Activated T-helper 2 cell treated with anti-CD3 and anti-CD28 coated beads, Interferon-gamma antibody, Interleukin-2, Interleukin-4, amounts not matched to agents 10 μg/mL and 5 μg/mL and 100 μg/mL, durations not matched to agents 14 hours and 24 hours and 36 hours (primary cell): ENCODE data around the gene NEDD8. TPM values are rescaled to one million over a fixed set of nuclear protein-coding genes. Genes with fewer than 3 reads are reported as not detected.

ENCODE experiments used
- DNase-seq: peaks from one replicate; pipeline ENCODE4 v3.0.0; 2021; ENCODE audit warnings: low spot score
- H3K27ac Mint-ChIP-seq: one replicate; pipeline ENCODE4 v1.8.0; 2021; ENCODE audit warnings: mixed read lengths
- H3K27me3 Mint-ChIP-seq: one replicate; pipeline ENCODE4 v1.8.0; 2021; ENCODE audit warnings: low read depth, mixed read lengths
- H3K36me3 Mint-ChIP-seq: one replicate; pipeline ENCODE4 v1.8.0; 2021; ENCODE audit warnings: low read depth, mixed read lengths
- H3K4me1 Mint-ChIP-seq: one replicate; pipeline ENCODE4 v1.8.0; 2021; ENCODE audit warnings: low read depth, mixed read lengths
- H3K4me3 Mint-ChIP-seq: one replicate; pipeline ENCODE4 v1.8.0; 2021; ENCODE audit warnings: low read depth, mild to moderate bottlenecking, moderate library complexity, mixed read lengths
- H3K9me3 Mint-ChIP-seq: one replicate; pipeline ENCODE4 v1.8.0; 2021; ENCODE audit warnings: mixed read lengths
- intact Hi-C: fragments of 100-400 bp; cut with micrococcal nuclease; formaldehyde crosslinking; loops from one replicate; pipeline ENCODE4 v1.15.1; 2023
- total RNA-seq: library from RNA; stranded (reverse); gene quantifications from 2 replicates; pipeline ENCODE4 v1.2.3, GENCODE V29; 2022

NEDD8 gene
- total RNA-seq, 1 donor from 2014 or later: 194 TPM

DNA sequence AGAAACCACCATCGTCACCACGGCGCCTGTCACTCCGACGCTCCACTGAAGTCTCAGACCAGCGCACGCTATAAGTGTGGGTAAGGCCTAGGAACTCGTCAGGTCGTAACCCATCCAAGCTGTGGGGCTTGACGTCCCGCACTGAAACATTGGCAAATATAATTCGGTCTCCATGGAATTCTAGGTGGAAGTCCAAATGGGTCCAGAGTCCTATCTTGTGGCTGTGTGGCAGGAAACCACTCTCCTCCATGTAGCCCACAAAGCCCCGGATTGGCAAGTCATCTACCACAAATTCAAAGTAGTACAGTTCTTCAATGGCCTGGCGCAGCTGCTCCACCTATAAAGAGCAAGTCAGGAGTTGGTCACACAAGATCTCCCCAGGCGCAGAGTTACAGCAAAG lies 39.2 kb downstream of the NEDD8 start:
- peaks cover 38% of the 10 kb centered on the region for H3K4me1 Mint-ChIP-seq
- no peaks in the 10 kb centered on the region for H3K9me3 Mint-ChIP-seq
- peak overlapping the region; percentile 17 for H3K27ac Mint-ChIP-seq
- no peak for DNase-seq
- H3K36me3 Mint-ChIP-seq: peaks cover 41% of the 10 kb centered on the region
- intact Hi-C loops: no loop called here
- H3K4me3 Mint-ChIP-seq: peak overlapping the region; percentile 13
- H3K27me3 Mint-ChIP-seq: no peaks in the 10 kb centered on the region

DNA sequence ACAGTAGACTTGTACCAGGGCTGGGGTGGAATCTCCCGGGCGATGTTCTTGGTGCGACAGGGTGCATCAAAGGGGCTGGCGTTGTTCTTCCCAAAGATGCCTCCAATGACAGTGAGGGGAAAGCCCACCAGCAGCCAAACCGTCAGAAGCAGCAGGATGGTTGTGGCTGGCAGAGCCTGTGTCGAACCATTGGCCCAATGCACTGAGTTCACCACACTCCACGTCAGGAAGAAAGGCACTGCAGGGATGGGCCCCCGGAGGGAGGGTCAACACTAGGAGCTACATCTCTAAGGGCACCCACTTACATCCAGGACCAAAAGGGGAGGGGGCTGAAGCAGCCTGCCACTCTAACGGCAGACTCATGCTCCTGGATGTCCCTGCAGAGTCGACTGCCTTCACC lies 41.8 kb downstream of the NEDD8 start:
- Mint-ChIP-seq H3K4me3 (no peak overlapping the region), H3K9me3 (no peaks in the 10 kb centered on the region), H3K27me3 (no peaks in the 10 kb centered on the region), H3K27ac (no peak overlapping the region), H3K36me3 (peaks cover 52% of the 10 kb centered on the region), H3K4me1 (peaks cover 35% of the 10 kb centered on the region)
- no peak for DNase-seq
- intact Hi-C loops: no loop called here

DNA sequence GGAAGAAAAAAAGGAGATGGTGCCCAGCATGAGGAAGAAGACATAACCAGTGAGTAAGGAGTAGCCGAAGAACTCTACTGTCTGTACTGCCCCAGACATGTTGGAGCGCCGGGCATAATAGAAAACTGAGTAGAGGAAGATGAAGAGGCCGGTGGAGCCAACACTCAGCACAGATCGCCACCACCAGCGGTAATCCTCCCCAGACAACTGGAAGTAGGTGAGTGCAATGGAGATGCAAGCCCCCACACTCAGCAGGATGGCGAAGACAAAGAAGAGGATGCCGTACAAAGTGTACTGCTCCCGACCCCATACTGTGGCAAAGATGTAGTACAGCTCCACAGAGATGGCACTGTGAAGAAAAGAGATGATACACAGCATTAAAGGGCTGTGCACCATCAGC lies 42.7 kb downstream of the NEDD8 start:
- peaks cover 29% of the 10 kb centered on the region for H3K4me1 Mint-ChIP-seq
- H3K36me3 Mint-ChIP-seq: peaks cover 58% of the 10 kb centered on the region

DNA sequence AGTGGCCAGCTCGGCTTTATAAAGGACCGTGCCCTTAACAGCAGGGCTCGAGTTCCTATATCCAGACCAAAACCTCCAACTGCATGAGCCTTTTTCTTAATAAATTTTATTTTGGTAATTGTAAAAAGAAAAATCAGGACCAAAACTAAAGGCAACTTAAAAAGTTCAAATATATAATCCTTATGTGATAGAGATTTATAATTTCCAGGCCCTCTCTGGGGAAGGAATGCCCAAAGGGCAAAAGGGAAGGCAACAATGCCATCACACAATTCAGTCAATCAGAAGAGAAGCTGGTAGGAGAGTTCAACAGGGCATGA lies 43.1 kb downstream of the NEDD8 start:
- Mint-ChIP-seq H3K9me3 (no peaks in the 10 kb centered on the region), H3K4me3 (peak overlapping the region; percentile 88), H3K27ac (peak overlapping the region; percentile 81), H3K27me3 (no peaks in the 10 kb centered on the region), H3K4me1 (peaks cover 25% of the 10 kb centered on the region), H3K36me3 (peaks cover 61% of the 10 kb centered on the region)
- no peak for DNase-seq
- intact Hi-C loops: loop anchor here (2.0 kb wide), 2 partner anchors 42 to 74 kb away; partner anchors contain the start of genes DCAF11, NRL, PSME2 and RNF31

More for the DNA sequence above, 42.7 kb downstream of the NEDD8 start:
- no peak for DNase-seq
- intact Hi-C loops: loop anchor here (2.0 kb wide), 2 partner anchors 43 to 75 kb away; partner anchors contain the start of genes DCAF11, NRL, PSME2 and RNF31
- Mint-ChIP-seq H3K9me3 (no peaks in the 10 kb centered on the region), H3K27ac (no peak overlapping the region), H3K4me3 (no peak overlapping the region), H3K27me3 (no peaks in the 10 kb centered on the region)

DNA sequence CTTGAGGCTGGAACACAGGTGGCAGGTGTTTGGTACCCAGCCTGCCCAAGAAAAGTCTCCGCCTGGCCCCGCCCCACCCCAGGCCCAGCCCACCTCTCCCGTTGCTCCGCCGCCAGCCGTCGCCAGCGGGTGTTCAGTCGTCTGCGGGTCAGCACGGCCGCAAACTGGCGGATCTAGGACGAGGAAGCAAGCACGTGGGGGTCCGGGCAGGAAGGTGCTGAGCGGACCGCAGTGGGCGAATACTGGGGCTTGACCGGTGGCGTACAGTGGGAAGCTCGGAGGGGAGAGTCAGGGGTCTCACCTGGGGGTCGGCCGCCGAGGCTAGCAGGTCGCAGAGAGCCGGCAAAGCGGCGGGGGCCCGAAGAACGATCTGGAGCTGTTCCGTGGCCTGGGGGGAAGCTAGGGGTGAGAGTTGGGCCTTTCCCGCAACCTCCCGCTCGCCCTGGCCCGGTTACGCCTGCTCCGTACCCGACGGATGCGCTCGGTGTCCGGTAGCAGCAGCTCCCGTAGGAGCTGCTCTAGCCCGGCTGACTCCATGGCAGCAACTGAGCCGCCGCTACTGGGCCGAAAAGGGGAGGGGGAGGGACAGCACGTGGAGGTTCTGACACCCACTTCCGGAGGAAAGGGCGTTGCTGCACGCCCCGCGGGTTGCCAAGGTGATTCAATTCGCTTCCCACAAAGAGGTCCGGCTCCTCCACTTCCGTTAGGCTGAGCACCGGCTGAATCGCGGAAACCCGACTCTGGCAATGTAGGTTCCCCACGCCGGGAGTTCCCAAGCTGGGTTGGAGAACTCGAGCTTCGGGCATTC lies 43.7 kb downstream of the NEDD8 start, which contains the start of gene IPO4:
Gene IPO4, minus strand, starts transcription at position 566 of the 808 bp plus-strand sequence. Its CDS starts 29 bp downstream, at position 537.
- Mint-ChIP-seq H3K27ac (peak within 1 kb of the TSS; percentile 81), H3K36me3 (peaks cover 64% of the 10 kb centered on the region), H3K4me1 (peaks cover 23% of the 10 kb centered on the region), H3K27me3 (no peaks in the 10 kb centered on the region), H3K9me3 (no peaks in the 10 kb centered on the region), H3K4me3 (peak within 1 kb of the TSS; percentile 88)
- intact Hi-C loops: loop anchor here (1.0 to 2.0 kb wide), 3 partner anchors 27 to 74 kb away; partner anchors contain the start of genes DCAF11, IRF9, NRL and PSME2
- peak; percentile 93 for DNase-seq

DNA sequence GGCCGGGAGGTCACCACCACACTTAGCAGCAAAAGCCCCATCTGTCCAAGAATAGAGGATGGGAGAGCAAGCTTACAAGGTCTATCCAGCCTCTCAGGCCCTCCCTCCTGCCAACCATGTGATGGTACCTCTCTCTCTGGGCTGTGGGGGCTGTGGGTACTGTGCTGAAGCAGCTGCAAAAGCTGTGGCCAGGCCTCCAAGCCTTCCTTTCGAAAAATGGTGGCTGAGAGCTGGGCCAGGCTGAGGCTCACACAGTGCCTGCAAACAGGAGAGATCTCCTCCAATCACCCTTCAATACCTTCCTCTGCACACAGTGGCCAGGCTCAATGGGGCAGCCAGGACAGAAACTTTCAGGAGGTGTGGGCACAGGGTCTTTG lies 44.6 kb downstream of the NEDD8 start:
- peaks cover 66% of the 10 kb centered on the region for H3K36me3 Mint-ChIP-seq
- peak overlapping the region; percentile 88 for H3K4me3 Mint-ChIP-seq
- H3K27ac Mint-ChIP-seq: peak overlapping the region; percentile 81
- H3K27me3 Mint-ChIP-seq: no peaks in the 10 kb centered on the region
- H3K9me3 Mint-ChIP-seq: no peaks in the 10 kb centered on the region
- intact Hi-C loops: no loop called here
- no peak for DNase-seq
- peaks cover 17% of the 10 kb centered on the region for H3K4me1 Mint-ChIP-seq

DNA sequence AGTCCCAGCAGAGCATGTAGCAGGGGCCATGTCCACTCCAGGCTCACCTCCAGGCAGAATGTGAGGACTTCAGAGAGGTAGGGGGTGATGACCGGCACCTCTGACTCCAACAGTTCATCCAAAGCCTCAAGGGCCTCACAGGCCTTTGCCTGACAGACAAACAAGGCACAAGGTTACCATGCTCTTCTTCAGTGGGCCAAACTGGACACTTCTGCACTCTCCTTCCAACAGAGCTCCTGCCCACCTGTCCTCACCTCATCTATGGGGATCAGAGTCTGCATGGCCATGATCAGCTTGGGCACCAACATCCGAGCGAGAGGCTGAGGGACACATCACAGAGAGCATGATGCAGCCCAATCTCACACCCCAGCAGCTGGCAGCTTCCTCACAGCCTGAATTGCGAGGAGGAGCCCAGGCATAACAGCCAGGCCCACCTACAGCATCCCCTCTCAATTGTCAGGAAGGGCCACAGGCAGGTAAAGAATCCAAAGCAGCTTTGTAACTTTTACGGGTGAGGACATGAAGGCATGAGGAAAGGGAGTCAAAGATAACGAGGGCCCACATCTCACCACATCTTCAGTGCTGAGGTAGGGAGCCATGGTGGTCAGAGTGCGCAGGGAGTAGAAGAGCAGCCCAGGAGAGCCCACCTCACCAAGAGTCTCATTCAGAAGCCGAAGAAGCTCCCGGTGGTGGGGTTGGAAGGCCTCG lies 45.2 kb downstream of the NEDD8 start:
- Mint-ChIP-seq H3K4me1 (peaks cover 14% of the 10 kb centered on the region), H3K27me3 (no peaks in the 10 kb centered on the region), H3K9me3 (no peaks in the 10 kb centered on the region), H3K27ac (no peak overlapping the region), H3K4me3 (peak overlapping the region; percentile 88), H3K36me3 (peaks cover 66% of the 10 kb centered on the region)
- intact Hi-C loops: no loop called here
- no peak for DNase-seq

DNA sequence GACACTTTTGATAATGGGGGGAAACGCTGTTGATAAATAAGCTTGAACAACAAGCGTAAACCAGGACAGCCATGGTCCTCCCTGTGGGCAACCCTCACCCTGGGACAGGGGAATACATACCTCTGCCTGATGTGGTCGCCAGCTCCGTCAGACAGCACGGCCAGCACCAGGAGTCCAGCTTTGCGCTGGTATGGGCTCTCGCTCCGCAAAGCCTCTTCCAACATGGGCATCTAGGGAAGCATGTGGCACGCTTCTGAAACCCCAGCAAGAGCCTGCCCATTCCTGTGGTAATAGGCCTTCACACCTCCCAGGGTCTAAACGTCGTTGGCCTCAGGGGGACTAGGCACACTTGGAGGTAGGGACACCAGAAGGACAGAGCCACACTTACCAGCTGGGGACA lies 46.4 kb downstream of the NEDD8 start:
- Mint-ChIP-seq H3K27me3 (no peaks in the 10 kb centered on the region), H3K27ac (no peak overlapping the region), H3K4me1 (peaks cover 14% of the 10 kb centered on the region), H3K9me3 (no peaks in the 10 kb centered on the region), H3K36me3 (peaks cover 70% of the 10 kb centered on the region), H3K4me3 (no peak overlapping the region)
- intact Hi-C loops: no loop called here
- no peak for DNase-seq

DNA sequence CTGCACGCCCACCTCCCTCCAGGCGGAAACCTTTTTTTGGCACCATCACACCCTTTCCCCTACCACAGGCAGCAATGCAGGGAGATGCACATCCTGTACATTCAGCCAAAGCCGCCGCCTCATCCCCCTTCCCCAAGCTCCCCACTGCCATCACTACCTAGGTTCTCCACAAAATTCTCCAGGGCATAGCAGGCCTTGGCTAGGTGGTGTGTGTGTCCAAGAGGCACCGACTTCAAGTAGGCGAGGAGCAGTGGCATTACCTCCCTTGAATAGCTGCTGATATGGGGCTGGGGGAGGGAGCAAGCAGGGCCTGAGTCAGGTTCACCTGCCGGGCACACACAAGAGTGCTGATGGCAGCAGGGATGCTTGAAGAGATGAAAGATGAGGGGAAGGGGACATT lies 47.1 kb downstream of the NEDD8 start:
- Mint-ChIP-seq H3K27ac (no peak overlapping the region), H3K9me3 (no peaks in the 10 kb centered on the region), H3K4me1 (peaks cover 14% of the 10 kb centered on the region), H3K36me3 (peaks cover 71% of the 10 kb centered on the region), H3K27me3 (no peaks in the 10 kb centered on the region), H3K4me3 (no peak overlapping the region)
- intact Hi-C loops: no loop called here
- no peak for DNase-seq

DNA sequence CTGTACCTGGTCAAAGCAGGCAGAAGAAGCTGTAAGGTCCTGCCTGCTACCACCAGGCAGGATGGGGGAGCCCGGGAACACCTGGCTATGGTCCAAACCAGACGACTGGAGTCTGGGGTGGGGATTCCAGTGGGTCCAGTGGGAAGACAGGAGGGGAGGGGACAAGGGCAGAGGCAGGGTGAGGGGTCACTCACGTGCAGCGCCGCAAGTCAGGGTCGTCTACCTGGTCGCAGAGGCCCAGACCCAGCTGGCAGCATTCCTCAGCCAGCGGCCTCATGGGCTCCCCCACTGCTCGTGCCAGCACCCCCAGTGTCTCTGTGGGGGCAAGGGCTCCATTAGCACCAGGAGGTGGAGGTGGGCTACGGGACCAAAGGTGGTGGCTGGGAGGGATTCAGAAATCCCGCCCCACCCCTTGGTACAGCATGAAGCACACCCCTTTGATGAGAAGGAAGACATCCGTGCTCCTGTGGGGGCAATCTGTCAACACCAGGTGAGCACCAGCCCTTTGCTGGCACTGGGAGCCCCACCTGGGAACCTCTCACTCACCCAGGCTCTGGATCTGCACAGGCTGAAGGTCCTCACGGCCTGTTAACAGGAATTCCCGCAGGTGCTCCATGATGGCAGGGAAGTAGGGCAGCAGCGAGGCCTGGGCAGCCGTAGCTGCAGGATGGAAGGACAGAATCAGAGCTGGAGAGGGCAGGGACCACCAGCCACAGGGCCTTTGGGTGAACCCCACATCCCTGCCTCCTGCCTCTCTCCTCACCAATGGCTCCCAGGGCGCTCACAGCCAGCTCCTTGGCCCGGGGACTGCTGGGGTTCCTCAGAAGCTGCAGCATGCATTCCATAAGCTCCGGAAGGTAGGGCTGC lies 47.8 kb downstream of the NEDD8 start:
- DNase-seq: no peak
- Mint-ChIP-seq H3K4me1 (peaks cover 11% of the 10 kb centered on the region), H3K9me3 (no peaks in the 10 kb centered on the region), H3K27me3 (no peaks in the 10 kb centered on the region), H3K27ac (no peak overlapping the region), H3K36me3 (peaks cover 75% of the 10 kb centered on the region), H3K4me3 (no peak overlapping the region)
- intact Hi-C loops: no loop called here

DNA sequence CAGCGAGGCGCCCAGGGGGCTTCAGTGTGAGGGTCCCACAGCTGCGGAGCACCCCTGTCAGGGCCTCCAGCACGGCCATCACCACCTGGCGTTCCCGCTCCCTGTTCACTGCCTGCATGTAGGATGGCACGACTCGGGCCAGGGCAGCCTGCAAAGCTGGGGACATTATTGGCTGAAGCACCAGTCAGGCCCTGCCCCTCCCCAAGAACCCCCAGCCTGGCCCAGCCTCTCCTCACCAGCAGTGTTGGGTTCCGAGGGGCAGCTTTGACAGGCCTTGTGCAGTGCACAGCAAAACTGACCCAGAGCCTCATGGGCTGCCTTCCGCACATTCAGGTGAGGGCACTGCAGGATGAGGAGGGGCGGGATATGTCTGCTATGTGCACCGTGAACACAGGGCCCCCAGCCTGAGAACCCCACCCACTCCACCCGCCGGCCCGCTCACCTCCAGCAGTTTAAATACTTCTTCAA lies 49.1 kb downstream of the NEDD8 start:
- Mint-ChIP-seq H3K4me3 (no peak overlapping the region), H3K4me1 (peaks cover 6% of the 10 kb centered on the region), H3K36me3 (peaks cover 80% of the 10 kb centered on the region), H3K27ac (no peak overlapping the region), H3K9me3 (no peaks in the 10 kb centered on the region), H3K27me3 (no peaks in the 10 kb centered on the region)
- no peak for DNase-seq
- intact Hi-C loops: no loop called here

DNA sequence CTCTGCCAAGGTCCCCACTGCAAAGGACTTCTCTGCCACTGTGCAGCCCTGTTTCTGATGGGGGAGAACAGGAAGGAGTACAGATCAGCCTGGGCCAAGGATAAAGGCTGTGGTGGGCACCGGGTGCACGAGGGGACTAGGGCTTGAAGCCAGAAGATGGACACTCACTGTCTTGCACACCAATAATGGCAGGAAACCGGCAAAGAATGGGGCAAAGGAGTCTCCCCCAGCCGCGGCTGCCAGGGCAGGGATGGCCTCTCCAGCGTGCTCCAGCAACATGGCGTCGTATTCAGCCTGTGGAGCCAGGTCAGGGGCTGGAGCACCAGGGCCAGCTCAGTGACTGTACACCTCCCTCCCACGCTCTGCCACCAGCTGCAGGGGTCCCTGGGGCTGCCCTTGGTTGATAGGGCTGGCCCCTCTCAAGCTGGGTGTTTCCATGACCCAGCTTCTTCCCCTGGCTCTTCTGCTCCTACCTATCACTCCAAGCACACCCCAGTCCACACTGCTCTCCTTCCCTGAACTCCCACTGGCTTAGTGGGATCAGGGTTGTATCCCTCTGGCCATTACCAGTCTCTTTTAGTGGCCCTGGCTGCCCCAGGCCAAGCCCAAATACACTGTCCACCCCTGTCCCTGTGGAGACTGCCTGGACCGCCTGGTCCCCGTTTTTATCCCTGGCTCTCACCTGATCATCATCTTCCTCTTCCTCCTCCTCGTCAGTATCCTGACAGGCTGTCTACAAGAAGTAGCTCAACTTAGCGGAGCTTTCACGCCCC lies 49.9 kb downstream of the NEDD8 start:
- Mint-ChIP-seq H3K27ac (no peak overlapping the region), H3K36me3 (peaks cover 80% of the 10 kb centered on the region)

More for the DNA sequence above, 49.9 kb downstream of the NEDD8 start:
- H3K27me3 Mint-ChIP-seq: no peaks in the 10 kb centered on the region
- no peaks in the 10 kb centered on the region for H3K9me3 Mint-ChIP-seq
- H3K4me1 Mint-ChIP-seq: peaks cover 4% of the 10 kb centered on the region
- H3K4me3 Mint-ChIP-seq: no peak overlapping the region
- intact Hi-C loops: no loop called here
- DNase-seq: no peak
